Common myeloid progenitor, CD34-positive (primary cell): ENCODE results near the gene KATNA1.

Source experiments
- CTCF ChIA-PET: fragments of 350-600 bp; sonication (Branson Sonifier 250); formaldehyde crosslinking; loops from one replicate; lab custom pipeline; 2021; ENCODE audit warnings: antibody characterized with exemption; lab: Charles Lee
- POLR2A ChIA-PET: fragments of 350-600 bp; sonication (Branson Sonifier 250); formaldehyde crosslinking; loops from one replicate; lab custom pipeline; 2021; ENCODE audit warnings: antibody characterized with exemption; lab: Charles Lee
- DNase-seq, 3 donors: peaks; one replicate each; pipeline versions ENCODE4 v3.0.0 to v3.0.0-alpha.2; 2013
- H3K27ac ChIP-seq, 2 experiments: 1 replicate in 1 of 2; 2 replicates in 1 of 2; pipeline ENCODE4 v1.7.0; 2013; ENCODE audit warnings: inconsistent platforms in 2 of 2, low read length in 2 of 2, mild to moderate bottlenecking in 2 of 2, low read depth in 1 of 2, moderate library complexity in 1 of 2; ENCODE audit not compliant: severe bottlenecking in 2 of 2, insufficient read depth in 1 of 2, poor library complexity in 1 of 2
- H3K27me3 ChIP-seq, 5 experiments: replicated peaks in 2 of 5; 1 replicate in 3 of 5; 2 replicates in 2 of 5; pipeline versions ENCODE4 v1.6.1 to v1.7.0; 2013; ENCODE audit warnings: low read length in 4 of 5, mild to moderate bottlenecking in 2 of 5, moderate library complexity in 2 of 5, inconsistent platforms in 1 of 5; ENCODE audit not compliant: insufficient read depth in 5 of 5, control insufficient read depth in 4 of 5
- H3K36me3 ChIP-seq, 4 experiments: 1 replicate in 2 of 4; 2 replicates in 2 of 4; pipeline versions ENCODE4 v1.6.1 to v1.7.0; 2013; ENCODE audit warnings: low read length in 3 of 4, control low read depth in 1 of 4, mild to moderate bottlenecking in 1 of 4; ENCODE audit not compliant: control insufficient read depth in 4 of 4, insufficient read depth in 4 of 4
- H3K4me1 ChIP-seq, 4 experiments: 1 replicate in 3 of 4; 2 replicates in 1 of 4; pipeline versions ENCODE4 v1.6.1 to v1.7.1; 2013; ENCODE audit warnings: low read length in 3 of 4, mild to moderate bottlenecking in 3 of 4, control low read depth in 1 of 4, inconsistent platforms in 1 of 4, moderate library complexity in 1 of 4; ENCODE audit not compliant: control insufficient read depth in 4 of 4, insufficient read depth in 4 of 4; ENCODE audit errors: control extremely low read depth in 1 of 4
- H3K4me3 ChIP-seq, 7 experiments: 1 replicate in 4 of 7; 2 replicates in 3 of 7; pipeline versions ENCODE4 v1.5.1 to v1.7.0; 2013; ENCODE audit warnings: mild to moderate bottlenecking in 7 of 7, low read length in 6 of 7, moderate library complexity in 6 of 7, inconsistent platforms in 2 of 7, low read depth in 2 of 7, control low read depth in 1 of 7; ENCODE audit not compliant: insufficient read depth in 4 of 7, control insufficient read depth in 1 of 7; ENCODE audit errors: extremely low read depth in 1 of 7
- H3K9me3 ChIP-seq, 5 experiments: 1 replicate in 4 of 5; 2 replicates in 1 of 5; pipeline versions ENCODE4 v1.6.1 to v1.7.1; 2013; ENCODE audit warnings: low read length in 4 of 5, mild to moderate bottlenecking in 2 of 5, inconsistent platforms in 1 of 5, low read depth in 1 of 5, moderate library complexity in 1 of 5; ENCODE audit not compliant: control insufficient read depth in 4 of 5, insufficient read depth in 2 of 5; ENCODE audit errors: control extremely low read depth in 1 of 5
- WGBS: methylation state at CpG from one replicate; pipeline ENCODE4 v1.1.5; 2013; ENCODE audit not compliant: insufficient coverage; 5-methylcytosine and 5-hydroxymethylcytosine counted together

KATNA1 gene

GRCh38 chr6:149651056-149651455, 2.5 kb upstream of the KATNA1 start:
- Histone ChIP-seq H3K9me3 (no peaks in the 10 kb centered on the region), H3K4me3 (no peak overlapping the region), H3K4me1 (peaks cover 0 to 22% (median 9%) of the 10 kb centered on the region in 4 experiments), H3K27ac (no peak overlapping the region), H3K36me3 (no peaks in the 10 kb centered on the region), H3K27me3 (no peaks in the 10 kb centered on the region)
- ChIA-PET POLR2A (interaction anchor here (0.6 kb wide), 1 partner anchor 42 kb away, joined by 3 read pairs; no protein-coding TSS in a partner anchor), CTCF (no interaction called here)
- no peak for DNase-seq

DNA sequence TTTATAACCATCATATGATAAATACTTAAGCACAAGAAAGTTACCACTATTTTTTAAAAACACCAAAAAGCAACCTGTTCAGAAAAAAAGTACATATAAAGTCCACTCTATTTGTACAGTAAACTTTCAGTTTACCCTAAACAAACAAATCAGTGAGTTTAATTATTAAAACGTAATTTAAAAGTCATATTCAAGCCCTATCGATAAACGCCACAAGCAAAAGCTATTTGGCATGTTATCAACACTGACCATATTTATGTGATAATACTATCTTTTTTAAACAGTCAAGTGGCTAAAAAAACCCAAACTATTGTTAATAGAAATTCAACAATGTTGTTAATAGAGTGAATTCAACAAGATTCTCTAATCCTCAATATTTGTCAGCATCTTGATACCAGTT, 1.9 kb downstream of the KATNA1 start:
- Histone ChIP-seq H3K27me3 (no peaks in the 10 kb centered on the region), H3K27ac (peak overlapping the region in 1 of 2 experiments; percentile 43), H3K4me1 (peaks cover 0 to 22% (median 9%) of the 10 kb centered on the region in 4 experiments), H3K9me3 (no peaks in the 10 kb centered on the region), H3K4me3 (peak overlapping the region in 1 of 7 experiments; percentile 40), H3K36me3 (no peaks in the 10 kb centered on the region)
- CTCF ChIA-PET, result no interaction called here
- POLR2A ChIA-PET, result no interaction called here
- no CpG with 5 or more reads among the region's 3 CpGs for WGBS
- peak in 2 of 3 donors; percentile 8 to 17 for DNase-seq

DNA sequence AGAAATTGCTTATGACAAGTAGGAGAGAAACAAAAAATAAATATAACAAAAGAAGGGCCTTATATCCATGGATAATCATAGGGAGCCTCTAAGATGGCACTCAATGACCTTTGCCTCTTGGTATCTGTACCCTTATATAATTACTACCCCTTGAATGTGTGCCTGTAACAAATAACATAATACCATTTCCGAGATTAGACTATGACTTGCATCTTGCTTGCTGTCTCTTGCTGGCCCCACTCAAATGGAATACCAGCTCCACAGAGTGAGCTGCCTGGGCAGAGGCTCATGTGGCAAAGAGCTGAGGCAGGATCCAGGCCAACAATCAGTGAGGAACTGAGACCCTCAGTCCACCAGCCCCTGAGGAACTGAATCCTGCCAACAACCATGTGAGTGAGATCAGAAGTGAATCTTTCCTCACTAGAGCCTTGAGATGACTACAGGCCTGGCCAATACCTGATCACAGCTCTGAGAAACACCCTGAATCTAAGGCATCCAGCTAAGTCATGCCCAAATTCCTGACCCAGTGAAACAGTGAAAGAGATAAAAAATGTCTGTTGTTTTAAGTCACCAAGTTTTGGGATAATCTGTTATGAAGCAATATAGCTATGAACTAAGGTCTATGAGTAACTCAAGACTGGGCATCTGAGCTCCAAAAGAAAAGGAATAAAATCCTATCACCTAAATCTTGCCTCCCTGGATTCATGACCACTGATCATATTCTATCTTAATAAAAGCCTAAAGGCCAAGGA, 5.5 kb downstream of the KATNA1 start:
- Histone ChIP-seq H3K9me3 (no peaks in the 10 kb centered on the region), H3K27me3 (no peaks in the 10 kb centered on the region), H3K36me3 (peaks cover 0 to 2% (median 0%) of the 10 kb centered on the region in 4 experiments), H3K4me1 (peaks cover 0 to 11% (median 2%) of the 10 kb centered on the region in 4 experiments), H3K4me3 (no peak overlapping the region), H3K27ac (no peak overlapping the region)
- ChIA-PET POLR2A (no interaction called here), CTCF (interaction anchor here (1.1 to 1.5 kb wide), 3 partner anchors 9 to 18 kb away, joined by 3 to 5 read pairs (median 4); no protein-coding TSS in a partner anchor)
- DNase-seq, result no peak
- WGBS, result 100% methylated on average over 1 of the region's 1 CpG

- ChIA-PET POLR2A (no interaction called here), CTCF (no interaction called here)
- Histone ChIP-seq H3K9me3 (no peaks in the 10 kb centered on the region), H3K27me3 (no peaks in the 10 kb centered on the region), H3K36me3 (peaks cover 2 to 10% (median 4%) of the 10 kb centered on the region in 4 experiments), H3K4me3 (no peak overlapping the region), H3K27ac (no peak overlapping the region), H3K4me1 (no peaks in the 10 kb centered on the region)
- no peak for DNase-seq
- WGBS, result no CpG with 5 or more reads among the region's 2 CpGs
These were observed 12.4 kb downstream of the KATNA1 start for GRCh38 chr6:149636124-149636523.

DNA sequence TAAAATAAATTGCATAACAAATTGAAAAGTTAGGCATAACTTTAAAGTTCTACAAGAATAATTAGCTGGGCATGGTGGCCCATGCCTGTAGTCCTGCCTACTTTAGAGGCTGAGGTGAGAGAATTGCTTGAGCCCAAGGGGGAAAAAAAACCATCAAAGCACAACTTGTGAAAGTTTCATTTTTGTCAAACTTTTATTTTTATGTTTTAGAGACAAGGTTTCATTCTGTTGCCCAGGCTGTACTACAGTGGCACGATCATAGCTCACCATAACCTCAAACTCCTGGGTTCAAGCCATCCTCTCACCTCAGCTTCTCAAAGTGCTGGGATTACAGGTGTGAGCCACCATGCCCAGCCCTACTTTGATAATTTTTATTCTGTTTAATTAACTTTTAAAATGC, 14.2 kb downstream of the KATNA1 start:
- no peak overlapping the region for H3K27ac ChIP-seq

DNA sequence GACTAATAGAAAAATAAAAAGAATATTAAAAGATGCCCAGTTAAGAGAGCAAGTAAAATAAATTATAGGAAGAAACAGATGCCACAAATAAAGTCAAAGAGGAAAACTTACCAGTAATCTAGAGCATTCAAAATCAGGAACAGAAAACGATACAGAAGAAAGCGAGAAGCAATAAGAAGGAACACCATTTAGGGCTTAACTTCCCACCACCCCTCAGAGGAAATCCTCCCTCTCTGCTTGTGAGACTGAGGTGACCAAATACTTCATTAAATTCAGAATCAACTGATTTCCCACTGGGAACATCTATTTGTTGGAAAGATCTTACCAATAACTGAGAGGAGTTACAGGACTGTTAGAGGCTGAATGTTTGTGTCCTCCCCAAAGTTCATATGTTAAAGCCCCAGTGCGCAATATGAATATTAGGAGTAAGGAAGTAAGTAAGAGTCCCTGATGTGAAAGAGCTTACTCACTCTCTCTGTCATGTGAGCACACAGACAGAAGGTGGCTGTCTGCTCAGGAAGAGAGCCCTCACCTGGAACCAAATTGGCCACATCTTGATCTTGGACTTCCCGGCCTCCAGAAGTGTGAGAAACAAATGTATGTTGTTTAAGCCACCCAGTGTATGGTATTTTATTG, 19.5 kb downstream of the KATNA1 start:
- CTCF ChIA-PET, result no interaction called here
- H3K36me3 ChIP-seq, result peaks cover 0 to 15% (median 4%) of the 10 kb centered on the region in 4 experiments
- 80% methylated on average over 3 of the region's 4 CpGs for WGBS

More for the DNA sequence above, 14.2 kb downstream of the KATNA1 start:
- Histone ChIP-seq H3K36me3 (peaks cover 3 to 10% (median 6%) of the 10 kb centered on the region in 4 experiments), H3K27me3 (no peaks in the 10 kb centered on the region), H3K9me3 (no peaks in the 10 kb centered on the region), H3K4me3 (no peak overlapping the region), H3K4me1 (peaks cover 0 to 4% (median 0%) of the 10 kb centered on the region in 4 experiments)
- DNase-seq, result no peak
- POLR2A ChIA-PET, result interaction anchor here (0.6 kb wide), 1 partner anchor 12 kb away, joined by 6 read pairs; no protein-coding TSS in a partner anchor
- CTCF ChIA-PET, result interaction anchor here (1.1 to 1.4 kb wide), 2 partner anchors 9 to 88 kb away, joined by 3 to 4 read pairs; partner anchors contain the start of gene PPIL4
- WGBS, result 86% methylated on average over 1 of the region's 1 CpG

DNA sequence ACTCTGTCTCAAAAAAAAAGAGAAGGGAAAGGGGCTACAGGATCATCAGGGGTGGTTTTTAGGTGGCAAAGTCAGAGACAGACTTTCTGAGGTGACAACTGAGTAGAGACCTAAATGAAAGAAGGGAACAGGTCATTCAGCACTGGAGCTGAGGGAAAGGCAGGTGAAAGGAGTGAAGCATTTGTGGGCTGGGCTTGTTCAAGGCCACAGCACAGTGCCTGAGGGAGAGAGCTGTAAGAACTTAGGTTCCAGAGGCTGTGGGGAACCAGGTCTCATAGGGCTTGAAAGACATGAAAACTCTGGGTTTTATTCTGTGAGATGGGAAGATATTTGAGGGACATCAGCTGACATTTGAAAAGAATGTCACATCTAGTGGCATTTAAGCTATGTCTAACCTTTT, 20.8 kb downstream of the KATNA1 start:
- ChIA-PET CTCF (no interaction called here), POLR2A (interaction anchor here (0.6 kb wide), 1 partner anchor 90 kb away, joined by 3 read pairs; no protein-coding TSS in a partner anchor)
- Histone ChIP-seq H3K9me3 (no peaks in the 10 kb centered on the region), H3K4me1 (peaks cover 0 to 9% (median 0%) of the 10 kb centered on the region in 4 experiments), H3K4me3 (no peak overlapping the region), H3K27ac (no peak overlapping the region), H3K27me3 (no peaks in the 10 kb centered on the region), H3K36me3 (peaks cover 2 to 25% (median 9%) of the 10 kb centered on the region in 4 experiments)
- no peak for DNase-seq

More for the DNA sequence above, 19.5 kb downstream of the KATNA1 start:
- peaks cover 0 to 9% (median 0%) of the 10 kb centered on the region in 4 experiments for H3K4me1 ChIP-seq
- H3K27me3 ChIP-seq, result no peaks in the 10 kb centered on the region
- no peak overlapping the region for H3K27ac ChIP-seq
- peak in 2 of 3 donors; percentile 10 to 14 for DNase-seq
- POLR2A ChIA-PET, result no interaction called here
- H3K9me3 ChIP-seq, result no peaks in the 10 kb centered on the region
- no peak overlapping the region for H3K4me3 ChIP-seq
